GM12878 (cell line): ENCODE data around the gene FAM89B. TPM values are rescaled to one million over a fixed set of nuclear protein-coding genes. Genes with fewer than 3 reads are reported as not detected.

ENCODE experiments used
- ATAC-seq: fragments of 200-7000 bp; cut with Tn5 transposase; 3 replicates; pipeline ENCODE4 v1.9.1; 2020; ENCODE audit warnings: mild to moderate bottlenecking, moderate library complexity
- BruUV-seq: library from RNA; stranded (reverse); fragments of 400-500 nt; replicated peaks from 2 replicates; lab custom pipeline; 2021; lab: Mats Ljungman, UMichigan
- CTCF ChIA-PET: fragments of 300-600 bp; sonication (Branson Sonifier 250); formaldehyde crosslinking; extraction: SDS; loops from one replicate; lab custom pipeline; 2021; ENCODE audit warnings: inconsistent platforms; lab: Yijun Ruan, JAX
- POLR2A ChIA-PET: fragments of 350-600 bp; formaldehyde crosslinking; extraction: SDS; loops from one replicate; lab custom pipeline; 2021; ENCODE audit warnings: inconsistent platforms; lab: Charles Lee
- RAD21 ChIA-PET: fragments of 300-600 bp; sonication (Branson Sonifier 250); formaldehyde crosslinking; loops from one replicate; lab custom pipeline; 2023; ENCODE audit warnings: antibody characterized with exemption; ENCODE audit not compliant: unreplicated experiment; lab: Charles Lee
- SMC1A ChIA-PET: fragments of 300-600 bp; sonication (Branson Sonifier 250); formaldehyde crosslinking; loops from one replicate; lab custom pipeline; 2023; ENCODE audit not compliant: unreplicated experiment, uncharacterized antibody; lab: Charles Lee
- DNase-seq: peaks from one replicate; pipeline ENCODE4 v3.0.0-alpha.2; 2011; ENCODE audit warnings: low read depth, low spot score
- FAIRE-seq: peaks from 3 replicates; lab custom pipeline; 2011; peaks lifted over from hg19 to GRCh38; lab: Jason Lieb, UNC
- H2AFZ ChIP-seq: 2 replicates; pipeline ENCODE4 v1.6.0; 2011; ENCODE audit warnings: low read depth, low read length, control low read depth; ENCODE audit not compliant: control insufficient read depth
- H3K27ac ChIP-seq: 2 replicates; pipeline ENCODE4 v1.5.1; 2011; ENCODE audit warnings: control low read depth; ENCODE audit not compliant: control insufficient read depth, insufficient read depth
- H3K27me3 ChIP-seq, 2 experiments: replicated peaks in 1 of 2; 2 replicates each; pipeline versions ENCODE4 v1.6.0 to v1.6.1; 2011; ENCODE audit warnings: low read length in 1 of 2; ENCODE audit not compliant: control insufficient read depth in 2 of 2, insufficient read depth in 2 of 2
- H3K36me3 ChIP-seq, 2 experiments: 2 replicates each; pipeline ENCODE4 v1.5.1; 2011; ENCODE audit warnings: low read length in 1 of 2; ENCODE audit not compliant: control insufficient read depth in 2 of 2, insufficient read depth in 2 of 2
- H3K4me1 ChIP-seq: 2 replicates; pipeline ENCODE4 v1.6.1; 2011; ENCODE audit warnings: mild to moderate bottlenecking, low read length, moderate library complexity, mixed read lengths; ENCODE audit not compliant: control insufficient read depth, insufficient read depth
- H3K4me2 ChIP-seq: 2 replicates; pipeline ENCODE4 v1.6.0; 2011; ENCODE audit warnings: control low read depth; ENCODE audit not compliant: control insufficient read depth, insufficient read depth
- H3K4me3 ChIP-seq: fragments of 200-600 bp; sonication (generic); 2 replicates; pipeline ENCODE4 v1.5.1; 2016
- H3K79me2 ChIP-seq: 2 replicates; pipeline ENCODE4 v1.6.0; 2011; ENCODE audit warnings: low read length; ENCODE audit not compliant: control insufficient read depth, insufficient read depth
- H3K9ac ChIP-seq: 2 replicates; pipeline ENCODE4 v1.8.0; 2011; ENCODE audit warnings: low read length, control low read depth, mixed read lengths; ENCODE audit not compliant: control insufficient read depth, insufficient read depth
- H3K9me3 ChIP-seq: replicated peaks from 3 replicates; pipeline ENCODE4 v1.5.1; 2011; ENCODE audit warnings: mild to moderate bottlenecking, low read length; ENCODE audit not compliant: control insufficient read depth, insufficient read depth
- H4K20me1 ChIP-seq: 2 replicates; pipeline ENCODE4 v1.6.0; 2011; ENCODE audit not compliant: control insufficient read depth, insufficient read depth
- ASH2L ChIP-seq: fragments of 300-600, 200-600 bp; sonication (generic); IDR thresholded peaks from 2 replicates; pipeline ENCODE4 v1.6.1; 2017; ENCODE audit warnings: low read depth, mild to moderate bottlenecking, borderline replicate concordance
- EZH2 ChIP-seq: IDR thresholded peaks from 2 replicates; pipeline ENCODE4 v1.6.1; 2012; ENCODE audit warnings: low read depth, mild to moderate bottlenecking, control low read depth, inconsistent platforms, low read length, borderline replicate concordance; ENCODE audit not compliant: control insufficient read depth
- IRF3 ChIP-seq: fragments of 450-650 bp; IDR thresholded peaks from 2 replicates; pipeline ENCODE4 v1.6.1; 2014; ENCODE audit warnings: mild to moderate bottlenecking
- MEF2B ChIP-seq: fragments of 450-650 bp; IDR thresholded peaks from 2 replicates; pipeline ENCODE4 v1.6.1; 2018; ENCODE audit warnings: mild to moderate bottlenecking, moderate library complexity; ENCODE audit not compliant: partially characterized antibody, poor library complexity, severe bottlenecking
- MTA3 ChIP-seq: IDR thresholded peaks from 2 replicates; pipeline ENCODE4 v1.6.1; 2012; ENCODE audit warnings: low read length, inconsistent platforms, borderline replicate concordance
- NFXL1 ChIP-seq: fragments of 450-650 bp; IDR thresholded peaks from 2 replicates; pipeline ENCODE4 v1.6.1; 2017; ENCODE audit warnings: antibody characterized with exemption, mild to moderate bottlenecking, borderline replicate concordance
- POLR2AphosphoS2 ChIP-seq: IDR thresholded peaks from 2 replicates; pipeline ENCODE4 v1.6.1; 2011; ENCODE audit warnings: low read depth, mild to moderate bottlenecking, low read length, improper control_type of control experiment, moderate library complexity
- PRDM15 ChIP-seq: fragments of 450-650 bp; formaldehyde crosslinking; IDR thresholded peaks from 2 replicates; pipeline ENCODE4 v1.4.0; 2020; ENCODE audit warnings: mild to moderate bottlenecking, moderate library complexity
- REST ChIP-seq: IDR thresholded peaks from 2 replicates; pipeline ENCODE4 v1.6.1; 2012; ENCODE audit warnings: mild to moderate bottlenecking, low read depth, low read length
- SIN3A ChIP-seq: IDR thresholded peaks from 2 replicates; pipeline ENCODE4 v1.6.1; 2012; ENCODE audit warnings: low read depth, low read length, improper control_type of control experiment
- TCF7 ChIP-seq: IDR thresholded peaks from 2 replicates; pipeline ENCODE4 v1.6.1; 2014; ENCODE audit warnings: antibody characterized with exemption, borderline replicate concordance
- WRNIP1 ChIP-seq: IDR thresholded peaks from 2 replicates; pipeline ENCODE4 v1.6.1; 2011; ENCODE audit warnings: low read depth, low read length, improper control_type of control experiment, borderline replicate concordance
- YBX1 ChIP-seq: fragments of 450-650 bp; IDR thresholded peaks from 2 replicates; pipeline ENCODE4 v1.6.1; 2016; ENCODE audit warnings: antibody characterized with exemption
- ZSCAN29 ChIP-seq: fragments of 450-650 bp; IDR thresholded peaks from 2 replicates; pipeline ENCODE4 v1.6.1; 2017; ENCODE audit warnings: mild to moderate bottlenecking, moderate library complexity
- WGBS: methylation state at CpG from one replicate; pipeline ENCODE4 v1.1.6; 2016; ENCODE audit warnings: low lambda C conversion rate; ENCODE audit not compliant: insufficient replicate concordance, insufficient coverage; ENCODE audit errors: missing lambda C conversion rate; 5-methylcytosine and 5-hydroxymethylcytosine counted together
- in situ Hi-C: fragments of 300-500 bp; cut with MboI; formaldehyde crosslinking; loops from 9 replicates; pipeline ENCODE4 v1.14.3; 2018; ENCODE audit warnings: mixed read lengths
- intact Hi-C: fragments of 100-400 bp; cut with micrococcal nuclease; formaldehyde crosslinking; loops from one replicate; pipeline ENCODE4 v1.14.2; 2022; ENCODE audit not compliant: unreplicated experiment
- polyA plus RNA-seq, 11 experiments: library from polyadenylated mRNA; depleted of rRNA in 4 of 11; unstranded in 6 of 11; stranded (reverse) in 5 of 11; fragments of >200 nt; fragmentation: Nextera tagmentation in 4 of 11; fragmentation: Illumina TruSeq in 1 of 11; extraction: Ambion mirVana in 4 of 11; extraction: Trizol in 1 of 11; gene quantifications; 1 replicate in 1 of 11; 2 replicates in 10 of 11; pipeline versions ENCODE4 v1.2.1 to v1.2.3, GENCODE V29; 2011 to 2016; ENCODE audit warnings: inconsistent platforms in 2 of 11, missing spikeins in 2 of 11, low read depth in 1 of 11
- total RNA-seq, 4 experiments: library from RNA; depleted of rRNA in 3 of 4; stranded (reverse); fragments of >200 nt in 3 of 4; fragmentation: Illumina TruSeq in 1 of 4; extraction: Trizol in 1 of 4; gene quantifications; 2 replicates each; pipeline versions ENCODE4 v1.2.1 to v1.2.3, GENCODE V29; 2013 to 2021

The FAM89B gene
- total and polyA plus RNA-seq, 10 of the 15 experiments (the other 5 are each of a cell fraction or from before 2014, with no cell fraction given) = 0.34 to 36.7 (median 9.8) TPM

- H3K27ac ChIP-seq = peak overlapping the region; percentile 97
- DNase-seq (no peak), ATAC-seq (no peak), FAIRE-seq (peak; percentile 88)
- WGBS = 68% methylated on average over 2 of the region's 2 CpGs
- H3K4me2 ChIP-seq = peak overlapping the region; percentile 79
- peaks cover 45% of the 10 kb centered on the region for H3K4me1 ChIP-seq
- peak overlapping the region; percentile 47; the same call in 1 of the 2 replicates for H3K4me3 ChIP-seq
- no TSS peak for BruUV-seq
- ChIA-PET POLR2A (interaction anchor here (0.7 to 6.0 kb wide), 7 partner anchors 10 to 606 kb away, joined by 3 to 129 read pairs (median 7); partner anchors contain the start of genes EHBP1L1, FAM89B, SIPA1 and ZNRD2), CTCF (interaction anchor here (1.0 to 5.9 kb wide), 5 partner anchors 9 to 54 kb away, joined by 4 to 130 read pairs (median 63); partner anchors contain the start of genes EHBP1L1, FAM89B and ZNRD2), RAD21 (interaction anchor here (0.8 to 6.5 kb wide), 5 partner anchors 10 to 61 kb away, joined by 3 to 132 read pairs (median 56); partner anchors contain the start of genes EHBP1L1, FAM89B, SCYL1 and ZNRD2), SMC1A (interaction anchor here (3.9 to 6.2 kb wide), 3 partner anchors 10 to 45 kb away, joined by 35 to 93 read pairs (median 37); partner anchors contain the start of genes EHBP1L1, FAM89B and ZNRD2)
- no peaks in the 10 kb centered on the region for H3K27me3 ChIP-seq
- H3K79me2 ChIP-seq = peaks cover 16% of the 10 kb centered on the region
- in situ Hi-C loops (no loop called here), intact Hi-C loops (no loop called here)
- no peak overlapping the region for H2AFZ ChIP-seq
- H3K36me3 ChIP-seq = peaks cover 4 to 11% of the 10 kb centered on the region in 2 experiments; a peak in 3 of 4 replicates
- H4K20me1 ChIP-seq = no peaks in the 10 kb centered on the region
- no peaks in the 10 kb centered on the region for H3K9me3 ChIP-seq
- H3K9ac ChIP-seq = no peak overlapping the region
- TF ChIP-seq ASH2L = no peak
- no peak for TF ChIP-seq POLR2AphosphoS2
- no peak for TF ChIP-seq YBX1
- no peak for TF ChIP-seq REST
- no peak for TF ChIP-seq IRF3
- TF ChIP-seq PRDM15 (CRISPR knock-in tag) = no peak
- TF ChIP-seq MTA3 = no peak
- no peak for TF ChIP-seq MEF2B
- no peak for TF ChIP-seq NFXL1
- no peak for TF ChIP-seq TCF7
- TF ChIP-seq SIN3A = no peak
- no peak for TF ChIP-seq EZH2
- no peak for TF ChIP-seq ZSCAN29
- TF ChIP-seq WRNIP1 = no peak
These were observed 14.3 kb downstream of the FAM89B start for GRCh38 chr11:65586676-65587075.
